DND-41 (cell line): Measurements from ENCODE around the gene HECTD1.

Source experiments
- CTCF ChIP-seq: IDR thresholded peaks from 2 replicates; pipeline ENCODE4 v1.5.1; 2012; ENCODE audit warnings: borderline replicate concordance, low read length, moderate library complexity, mild to moderate bottlenecking; ENCODE audit not compliant: poor library complexity, severe bottlenecking; ENCODE audit errors: extremely low read depth
- EZH2 ChIP-seq: IDR thresholded peaks from 3 replicates; pipeline ENCODE4 v1.6.1; 2012; ENCODE audit warnings: borderline replicate concordance, low read depth, mild to moderate bottlenecking, moderate library complexity, low read length, inconsistent platforms; ENCODE audit not compliant: severe bottlenecking

GRCh38 chr14:31169877-31170276 is 37.7 kb downstream of the HECTD1 start:
- TF ChIP-seq EZH2 (no peak), CTCF (no peak)
